GM21786 (cell line): ENCODE data around the gene CHURC1.

Experiments
- ATAC-seq: cut with Tn5 transposase; IDR thresholded peaks from one replicate; pipeline ENCODE4 v1.9.1; 2021; ENCODE audit not compliant: unreplicated experiment

CHURC1 gene

DNA sequence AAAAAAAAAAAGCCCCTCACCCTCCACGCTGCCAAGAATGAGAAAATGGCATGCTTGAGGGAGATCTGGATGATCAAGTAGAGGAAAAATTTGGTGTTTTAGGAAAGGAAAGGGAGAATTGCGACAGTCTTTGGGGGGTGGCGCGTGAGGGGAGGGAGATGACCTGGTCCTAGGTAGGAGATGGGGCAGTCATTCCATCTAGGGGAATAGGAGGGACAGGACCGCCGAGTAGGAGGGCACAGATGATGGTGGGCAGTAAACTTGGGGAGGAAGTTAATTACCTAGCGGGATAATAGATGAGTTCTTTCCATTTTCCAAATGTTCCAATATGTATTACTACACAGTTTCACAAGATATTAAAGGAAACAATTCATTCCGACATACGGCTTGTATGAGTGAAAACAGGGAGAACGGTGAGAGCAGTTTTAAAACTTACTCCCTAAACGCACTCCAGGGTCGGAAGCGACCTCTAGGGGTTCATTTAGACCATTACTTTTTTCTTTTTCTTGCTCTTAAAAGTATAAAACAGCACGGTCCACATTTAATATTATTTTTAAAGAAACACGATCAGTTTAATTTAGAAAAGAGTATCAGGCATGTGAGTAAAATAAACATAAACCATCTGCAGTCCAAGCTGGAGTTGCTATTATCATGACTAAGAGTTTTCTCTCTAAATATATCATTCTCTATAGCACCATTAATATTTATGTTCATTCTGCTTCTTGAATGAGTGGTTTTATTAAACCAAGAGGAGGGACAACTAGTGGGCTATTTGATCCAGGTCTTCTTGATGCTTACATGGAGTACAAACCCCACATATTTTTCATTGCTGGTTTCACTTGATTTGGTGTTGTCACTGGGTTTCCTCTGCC is 69.4 kb downstream of the CHURC1 start:
- ATAC-seq, result no peak
